K562 (cell line): Measurements from ENCODE around the gene TMTC3. TPM values are rescaled to one million over a fixed set of nuclear protein-coding genes. Genes with fewer than 3 reads are reported as not detected.

Experiments used
- BRCA1 ChIP-seq, 2 experiments: fragments of 450-650 bp in 1 of 2; sonication (generic) in 1 of 2; formaldehyde crosslinking in 1 of 2; IDR thresholded peaks; 2 replicates each; pipeline versions ENCODE4 v1.5.0 to v1.6.1; 2017 to 2020; ENCODE audit warnings: mild to moderate bottlenecking in 1 of 2, missing genetic modification reagents in 1 of 2
- CAMTA2 ChIP-seq: fragments of 250-450 bp; sonication (Bioruptor Pico); conservative IDR thresholded peaks from 2 replicates; pipeline ENCODE4 v1.5.1; 2022
- GTF2B ChIP-seq: IDR thresholded peaks from 2 replicates; pipeline ENCODE4 v1.6.1; 2011; ENCODE audit not compliant: insufficient read length; ENCODE audit errors: extremely low read depth
- HMGN3 ChIP-seq: IDR thresholded peaks from 2 replicates; pipeline ENCODE4 v1.6.1; 2011; ENCODE audit warnings: borderline replicate concordance, low read depth, mild to moderate bottlenecking, mixed read lengths, low read length; ENCODE audit not compliant: insufficient read length; ENCODE audit errors: extremely low read depth
- L3MBTL2 ChIP-seq: fragments of 450-650 bp; IDR thresholded peaks from 2 replicates; pipeline ENCODE4 v1.6.1; 2016; ENCODE audit warnings: mild to moderate bottlenecking, moderate library complexity
- VEZF1 ChIP-seq: fragments of 200-800 bp; sonication (Bioruptor generic); IDR thresholded peaks from 2 replicates; pipeline ENCODE4 v1.6.1; 2017; ENCODE audit warnings: missing genetic modification characterization, missing compliant biosample characterization
- ZNF407 ChIP-seq: fragments of 450-650 bp; IDR thresholded peaks from 2 replicates; pipeline ENCODE4 v1.6.1; 2016; ENCODE audit warnings: low read depth
- polyA plus RNA-seq, 8 experiments: library from polyadenylated mRNA; depleted of rRNA in 4 of 8; stranded (reverse) in 5 of 8; unstranded in 3 of 8; fragments of >200 nt; fragmentation: Nextera tagmentation in 2 of 8; fragmentation: Illumina TruSeq in 1 of 8; extraction: Ambion mirVana in 2 of 8; extraction: Trizol in 1 of 8; gene quantifications; 2 replicates each; pipeline versions ENCODE4 v1.2.1 to v1.2.3, GENCODE V29; 2011 to 2014; ENCODE audit warnings: inconsistent platforms in 1 of 8, missing spikeins in 1 of 8
- total RNA-seq, 7 experiments: library from RNA; depleted of rRNA in 6 of 7; stranded (reverse); fragments of >200 nt in 6 of 7; fragmentation: Illumina TruSeq in 2 of 7; extraction: Trizol in 2 of 7; gene quantifications; 2 replicates each; pipeline versions ENCODE4 v1.2.1 to v1.2.3, GENCODE V29; 2011 to 2021; ENCODE audit warnings: low replicate concordance in 1 of 7

Gene TMTC3
- total and polyA plus RNA-seq, 9 of the 15 experiments (the other 6 are each of a cell fraction or from before 2014, with no cell fraction given), result 1.9 to 9.8 (median 4.7) TPM

- no peak for TF ChIP-seq VEZF1 (CRISPR knock-in tag)
- TF ChIP-seq GTF2B, result no peak
- no peak for TF ChIP-seq HMGN3
- no peak for TF ChIP-seq CAMTA2 (CRISPR knock-in tag)
- no peak for TF ChIP-seq BRCA1 (IDR thresholded peaks at IDR 0.05)
- no peak for TF ChIP-seq BRCA1 (CRISPR knock-in tag; IDR thresholded peaks at IDR 0.05)
- TF ChIP-seq ZNF407, result no peak
- TF ChIP-seq L3MBTL2, result no peak
Observed at GRCh38 chr12:88207921-88208620, 66.0 kb downstream of the TMTC3 start (continued).
